Endodermal cell (in vitro differentiated cells): ENCODE data around the gene ATP1A4. TPM values are rescaled to one million over a fixed set of nuclear protein-coding genes. Genes with fewer than 3 reads are reported as not detected.

Source experiments
- DNase-seq: peaks from one replicate; pipeline ENCODE4 v3.0.0-alpha.2; 2017
- H3K27ac ChIP-seq: 2 replicates; pipeline ENCODE4 v1.5.1; 2013; ENCODE audit warnings: mild to moderate bottlenecking, low read depth, low read length, moderate library complexity
- H3K27me3 ChIP-seq: 2 replicates; pipeline ENCODE4 v1.6.1; 2013; ENCODE audit warnings: mild to moderate bottlenecking, low read length, moderate library complexity; ENCODE audit not compliant: insufficient read depth, control insufficient read depth, poor library complexity, severe bottlenecking
- H3K36me3 ChIP-seq: 2 replicates; pipeline ENCODE4 v1.7.0; 2013; ENCODE audit warnings: mild to moderate bottlenecking, low read length, moderate library complexity; ENCODE audit not compliant: control insufficient read depth, insufficient read depth
- H3K4me1 ChIP-seq: one replicate; pipeline ENCODE4 v1.7.0; 2013; ENCODE audit warnings: low read length; ENCODE audit not compliant: control insufficient read depth, insufficient read depth
- H3K4me3 ChIP-seq: 2 replicates; pipeline ENCODE4 v1.5.1; 2013; ENCODE audit warnings: mild to moderate bottlenecking, low read length, moderate library complexity
- H3K9ac ChIP-seq: 2 replicates; pipeline ENCODE4 v1.6.1; 2013; ENCODE audit warnings: mild to moderate bottlenecking, low read length, moderate library complexity; ENCODE audit not compliant: poor library complexity, severe bottlenecking; ENCODE audit errors: extremely low read depth
- H3K9me3 ChIP-seq: 2 replicates; pipeline ENCODE4 v1.6.1; 2013; ENCODE audit warnings: mild to moderate bottlenecking, low read length, moderate library complexity; ENCODE audit not compliant: control insufficient read depth
- H3K27ac Mint-ChIP-seq: 2 replicates; pipeline ENCODE4 v1.8.0; 2020; ENCODE audit warnings: mixed read lengths
- H3K27me3 Mint-ChIP-seq: 2 replicates; pipeline ENCODE4 v1.8.0; 2021; ENCODE audit warnings: mild to moderate bottlenecking, mixed read lengths; ENCODE audit not compliant: insufficient read depth
- H3K36me3 Mint-ChIP-seq: 2 replicates; pipeline ENCODE4 v1.8.0; 2020; ENCODE audit warnings: low read depth, mixed read lengths
- H3K4me1 Mint-ChIP-seq: 2 replicates; pipeline ENCODE4 v1.8.0; 2020; ENCODE audit warnings: mixed read lengths
- H3K4me3 Mint-ChIP-seq: 2 replicates; pipeline ENCODE4 v1.8.0; 2020; ENCODE audit warnings: mild to moderate bottlenecking, moderate library complexity, mixed read lengths
- H3K9me3 Mint-ChIP-seq: 2 replicates; pipeline ENCODE4 v1.8.0; 2020; ENCODE audit warnings: mild to moderate bottlenecking, mixed read lengths
- CTCF ChIP-seq: fragments of 200-600 bp; sonication (generic); conservative IDR thresholded peaks from 2 replicates; pipeline ENCODE4 v1.5.0; 2021; ENCODE audit warnings: antibody characterized with exemption, mild to moderate bottlenecking
- WGBS, 2 experiments: methylation state at CpG; one replicate each; pipeline versions ENCODE4 v1.1.5 to v1.1.7; 2013; ENCODE audit warnings: missing lambda C conversion rate in 2 of 2, mixed read lengths in 1 of 2; ENCODE audit not compliant: insufficient coverage in 1 of 2, insufficient read length in 1 of 2; 5-methylcytosine and 5-hydroxymethylcytosine counted together
- total RNA-seq, 2 donors: library from RNA; stranded (reverse); fragmentation: NEBNext Ultra II Directional in 1 of 2; extraction: Animal tissue kit (Norgen Biotek cat#: 25700) in 1 of 2; gene quantifications; 2 replicates in 1 of 2; 3 replicates in 1 of 2; pipeline ENCODE4 v1.2.1, GENCODE V29; 2021

The ATP1A4 gene
- total RNA-seq, 2 donors from 2014 or later = 0.55 to 0.75 TPM

GRCh38 chr1:160104486-160104885 is 46.9 kb upstream of the ATP1A4 start:
- Histone ChIP-seq H3K36me3 (no peaks in the 10 kb centered on the region), H3K4me3 (no peak overlapping the region), H3K27ac (no peak overlapping the region), H3K27me3 (no peaks in the 10 kb centered on the region), H3K9me3 (no peaks in the 10 kb centered on the region), H3K9ac (no peak overlapping the region), H3K4me1 (peaks cover 5% of the 10 kb centered on the region)
- Mint-ChIP-seq H3K4me3 (no peak overlapping the region), H3K27me3 (peaks cover 1% of the 10 kb centered on the region), H3K36me3 (no peaks in the 10 kb centered on the region), H3K4me1 (peaks cover 16% of the 10 kb centered on the region), H3K27ac (no peak overlapping the region), H3K9me3 (no peaks in the 10 kb centered on the region)
- TF ChIP-seq CTCF = no peak
- DNase-seq = no peak
- WGBS, 2 experiments = 79 to 83% methylated on average over 3 of the region's 3 CpGs

DNA sequence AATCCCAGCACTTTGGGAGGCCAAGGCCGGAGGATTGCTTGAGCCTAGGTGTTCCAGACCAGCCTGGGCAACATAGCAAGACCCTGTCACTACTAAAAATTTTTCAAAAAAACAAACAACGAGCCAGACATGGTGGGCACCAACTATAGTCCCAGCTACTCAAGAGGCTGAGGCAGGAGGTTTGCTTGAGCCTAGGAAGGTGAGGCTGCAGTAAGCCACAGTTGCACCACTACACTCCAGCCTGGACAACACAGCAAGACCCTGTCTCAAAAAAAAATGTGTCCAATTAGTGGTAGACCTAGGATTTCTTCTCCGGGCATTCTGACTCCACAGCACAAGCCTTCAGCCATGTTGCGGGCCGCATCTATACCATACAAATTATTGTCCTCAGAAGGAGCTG is 46.2 kb upstream of the ATP1A4 start:
- no peaks in the 10 kb centered on the region for H3K9me3 ChIP-seq
- no peaks in the 10 kb centered on the region for H3K36me3 ChIP-seq
- H3K9ac ChIP-seq = no peak overlapping the region
- 96% methylated on average over 2 to 5 of the region's 5 CpGs for WGBS, 2 experiments
- H3K4me1 Mint-ChIP-seq = peaks cover 21% of the 10 kb centered on the region
- H3K27ac Mint-ChIP-seq = no peak overlapping the region
- H3K36me3 Mint-ChIP-seq = no peaks in the 10 kb centered on the region
- no peak overlapping the region for H3K4me3 Mint-ChIP-seq
- H3K4me1 ChIP-seq = peaks cover 8% of the 10 kb centered on the region
- no peak overlapping the region for H3K4me3 ChIP-seq
- no peak for DNase-seq
- H3K9me3 Mint-ChIP-seq = no peaks in the 10 kb centered on the region
- no peak overlapping the region for H3K27ac ChIP-seq
- TF ChIP-seq CTCF = no peak
- peaks cover 1% of the 10 kb centered on the region for H3K27me3 Mint-ChIP-seq
- H3K27me3 ChIP-seq = no peaks in the 10 kb centered on the region

- Histone ChIP-seq H3K9me3 (no peaks in the 10 kb centered on the region), H3K9ac (no peak overlapping the region), H3K36me3 (no peaks in the 10 kb centered on the region), H3K27ac (no peak overlapping the region), H3K4me1 (peaks cover 8% of the 10 kb centered on the region), H3K27me3 (no peaks in the 10 kb centered on the region), H3K4me3 (no peak overlapping the region)
- no peak for DNase-seq
- Mint-ChIP-seq H3K36me3 (no peaks in the 10 kb centered on the region), H3K9me3 (no peaks in the 10 kb centered on the region), H3K4me3 (no peak overlapping the region), H3K27me3 (no peaks in the 10 kb centered on the region), H3K27ac (no peak overlapping the region), H3K4me1 (peaks cover 24% of the 10 kb centered on the region)
- no peak for TF ChIP-seq CTCF
- 90 to 93% methylated on average over 1 of the region's 1 CpG for WGBS, 2 experiments
Measured at GRCh38 chr1:160107512-160107911, 43.9 kb upstream of the ATP1A4 start.
